8988T (cell line): ENCODE data around the gene TCF23.
"Not testable (repeated sequence)": the region's sequence is repeated elsewhere in the genome, so short reads cannot be mapped to it uniquely, and the experiment has no call there.

Source experiments
- DNase-seq: peaks from one replicate; pipeline ENCODE4 v3.0.0; 2011

TCF23 gene

GRCh38 chr2:27191070-27191829 is 42.4 kb downstream of the TCF23 start:
- DNase-seq: no peak

DNA sequence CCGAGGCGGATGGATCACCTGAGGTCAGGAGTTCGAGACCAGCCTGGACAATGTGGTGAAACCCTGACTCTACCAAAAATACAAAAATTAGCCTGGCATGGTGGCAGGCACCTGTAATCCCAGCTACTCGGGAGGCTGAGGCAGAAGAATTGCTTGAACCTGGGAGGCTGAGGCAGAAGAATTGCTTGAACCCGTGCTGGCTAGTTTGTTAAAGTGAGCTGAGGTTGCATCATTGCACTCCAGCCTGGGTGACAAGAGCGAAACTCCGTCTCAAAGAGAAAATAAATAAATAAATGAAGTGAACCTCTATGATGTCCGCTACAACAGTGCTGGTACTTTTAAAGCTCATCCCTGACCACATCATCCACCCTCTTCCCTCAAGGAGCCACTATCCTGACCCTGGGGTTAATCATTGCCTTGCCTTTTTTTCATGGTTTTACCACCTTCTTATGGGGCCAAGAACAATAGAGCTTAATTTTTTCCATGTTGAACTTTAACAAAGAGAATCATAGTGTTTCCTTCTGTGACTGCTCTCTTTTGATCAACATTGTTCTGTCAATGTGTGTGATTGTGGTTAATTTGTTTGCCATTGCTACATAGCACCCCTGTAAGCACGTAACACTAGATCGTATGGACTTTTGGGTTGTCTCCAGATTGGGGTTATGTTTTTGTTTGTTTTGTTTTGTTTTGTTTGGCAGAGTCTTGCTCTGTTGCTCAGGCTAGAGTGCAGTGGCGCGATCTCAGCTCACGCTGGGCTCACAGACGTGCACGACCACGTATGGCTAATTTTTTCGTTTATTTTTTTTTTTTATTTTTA is 45.9 kb downstream of the TCF23 start:
- DNase-seq: no peak

DNA sequence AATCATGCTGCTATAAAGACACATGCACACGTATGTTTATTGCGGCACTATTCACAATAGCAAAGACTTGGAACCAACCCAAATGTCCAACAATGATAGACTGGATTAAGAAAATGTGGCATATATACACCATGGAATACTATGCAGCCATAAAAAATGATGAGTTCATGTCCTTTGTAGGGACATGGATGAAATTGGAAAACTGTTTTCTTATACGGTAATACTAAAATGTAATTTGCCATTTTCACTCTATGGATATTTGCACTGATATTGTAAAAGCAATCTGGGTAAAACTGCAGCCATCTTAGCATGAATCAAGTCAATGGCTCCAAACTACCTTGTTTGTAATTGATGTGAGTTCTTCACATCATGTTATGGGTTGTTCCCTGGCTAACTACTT is 47.0 kb downstream of the TCF23 start:
- not testable (repeated sequence) for DNase-seq

GRCh38 chr2:27198068-27198467 is 49.3 kb downstream of the TCF23 start:
- not testable (repeated sequence) for DNase-seq

DNA sequence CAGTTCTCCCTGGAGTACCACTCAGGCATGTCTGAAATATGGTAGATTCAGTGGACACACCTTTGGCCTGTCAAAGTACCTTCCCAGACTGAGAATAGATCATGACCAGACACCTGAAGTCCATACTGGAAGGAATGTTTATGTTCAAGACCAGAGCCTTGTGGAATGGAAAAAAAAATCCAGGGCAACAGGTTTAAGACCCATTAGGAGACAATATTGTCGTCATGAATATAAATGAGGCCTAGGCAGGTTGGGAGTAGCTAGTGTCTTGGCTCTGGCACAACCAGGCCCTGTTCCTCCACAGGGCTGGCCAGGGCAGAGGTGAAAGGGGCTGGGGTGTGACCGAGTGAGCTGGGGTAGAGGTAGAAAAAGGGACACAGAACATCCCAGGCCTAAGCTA is 49.8 kb downstream of the TCF23 start:
- no peak for DNase-seq

GRCh38 chr2:27199241-27199640 is 50.4 kb downstream of the TCF23 start:
- DNase-seq: no peak

GRCh38 chr2:27201675-27202074 is 52.9 kb downstream of the TCF23 start:
- no peak for DNase-seq

DNA sequence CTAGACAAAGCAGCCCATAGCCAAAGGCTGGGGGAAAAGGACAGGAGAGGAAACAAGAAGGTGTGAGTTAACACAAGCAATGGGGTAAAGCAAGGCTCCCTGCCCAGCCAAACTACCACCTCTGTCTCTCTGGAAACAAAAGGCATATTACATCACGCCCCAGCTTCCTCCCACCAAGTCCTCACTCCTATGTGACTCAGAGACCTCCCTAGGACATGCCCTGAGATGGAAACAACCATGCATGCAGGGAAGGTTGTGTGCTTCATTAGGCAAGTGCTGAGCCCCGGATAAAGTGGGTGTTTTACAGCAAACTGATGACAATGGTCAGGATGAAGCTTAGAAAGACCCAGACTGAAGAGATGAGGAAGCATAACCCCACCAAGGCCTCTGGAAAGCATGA is 54.0 kb downstream of the TCF23 start:
- no peak for DNase-seq

DNA sequence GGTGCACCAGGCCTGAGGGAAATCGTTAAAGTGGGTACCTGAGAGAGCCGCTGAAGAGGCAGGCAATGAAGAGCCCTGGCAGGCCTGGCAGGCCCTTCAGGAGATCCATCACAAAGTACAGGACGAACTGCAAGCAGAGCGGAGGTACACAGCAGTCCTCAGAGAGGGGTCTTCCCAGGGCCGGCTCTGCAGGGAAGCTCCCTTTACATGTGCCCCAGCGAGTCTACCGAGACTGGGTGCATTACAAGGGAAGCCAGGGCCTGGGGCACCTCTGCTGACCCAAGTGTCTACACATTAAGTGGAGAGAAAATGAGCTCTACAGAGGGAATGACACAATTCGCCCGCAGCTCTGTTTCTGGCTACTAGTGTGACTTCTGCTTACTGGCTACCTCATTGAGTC is 54.9 kb downstream of the TCF23 start:
- DNase-seq: no peak

DNA sequence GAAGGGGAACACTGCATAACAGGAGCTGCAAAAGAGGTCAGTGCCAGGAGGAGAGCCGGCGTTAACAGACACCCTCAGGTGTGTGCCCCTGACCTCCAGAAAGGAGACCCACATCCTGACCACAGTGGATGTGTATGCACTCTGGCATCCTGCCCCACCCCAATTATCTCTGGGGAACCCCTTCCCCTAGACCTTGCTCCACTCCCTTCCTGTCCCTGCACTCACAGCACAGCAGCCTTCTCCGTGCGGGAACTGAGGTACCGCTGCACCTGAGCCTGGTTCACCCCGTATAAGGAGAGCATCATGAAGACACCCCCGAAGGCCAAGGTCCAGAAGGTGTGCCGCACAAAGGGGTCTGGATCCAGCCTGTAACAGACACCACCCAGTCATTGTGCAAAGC is 55.8 kb downstream of the TCF23 start:
- no peak for DNase-seq

DNA sequence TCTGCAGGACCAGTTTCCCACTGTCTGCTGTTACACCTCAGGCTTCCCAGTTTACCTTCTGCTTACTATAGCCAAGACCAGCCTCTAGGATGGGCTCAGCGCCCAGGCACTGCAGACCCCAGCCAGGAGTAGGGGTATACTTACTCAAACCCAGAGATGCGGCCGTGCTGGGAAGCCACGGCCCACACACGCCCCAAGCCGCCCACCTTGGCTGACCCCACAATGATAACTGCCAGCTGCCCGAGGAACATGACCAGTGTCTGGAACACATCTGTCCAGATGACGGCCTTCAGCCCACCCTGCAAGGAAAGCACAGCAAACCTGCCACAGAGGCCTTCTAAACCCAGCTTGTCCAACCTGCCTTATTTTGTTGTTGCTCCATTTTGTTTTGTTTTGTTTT is 56.4 kb downstream of the TCF23 start:
- DNase-seq: no peak

DNA sequence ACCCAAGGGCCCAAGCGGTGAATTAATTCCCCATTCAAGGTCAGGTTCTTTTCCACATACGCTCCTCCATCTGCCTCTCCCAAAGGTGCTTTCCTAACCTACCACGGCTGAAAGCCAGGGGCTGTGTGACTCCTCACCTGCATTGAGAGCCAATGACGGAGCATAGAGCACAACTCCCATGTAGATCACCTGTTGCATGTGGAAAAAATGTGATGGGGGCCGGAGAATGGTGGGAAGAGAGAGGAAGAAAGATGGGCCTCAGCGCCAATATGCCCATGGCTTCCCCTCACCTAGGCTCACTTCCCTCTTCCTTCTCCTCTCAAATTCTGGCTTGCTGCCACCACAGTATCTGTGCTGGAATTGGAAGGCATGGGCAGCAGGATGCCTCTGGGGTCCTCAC is 57.5 kb downstream of the TCF23 start:
- DNase-seq: no peak
